SU-DHL-6 (cell line): ENCODE results near the gene PDE4B.

Experiments used
- H2AFZ ChIP-seq: fragments of 200-600 bp; sonication (generic); 2 replicates; pipeline ENCODE4 v1.6.1; 2014; ENCODE audit warnings: low read depth, mild to moderate bottlenecking, moderate library complexity, mixed read lengths, antibody characterized with exemption, low read length; ENCODE audit not compliant: severe bottlenecking
- H3F3A ChIP-seq: fragments of 200-600 bp; shearing (Covaris generic); 2 replicates; pipeline ENCODE4 v1.6.0; 2016; ENCODE audit warnings: antibody characterized with exemption, mild to moderate bottlenecking; ENCODE audit not compliant: insufficient read depth
- H3K27ac ChIP-seq: fragments of 200-600 bp; sonication (generic); 2 replicates; pipeline ENCODE4 v1.5.1; 2016; ENCODE audit warnings: low read depth, mild to moderate bottlenecking, low read length, moderate library complexity, mixed read lengths
- H3K27me3 ChIP-seq: fragments of 200-600 bp; sonication (generic), shearing (Covaris generic); 2 replicates; pipeline ENCODE4 v1.6.0; 2014; ENCODE audit warnings: mild to moderate bottlenecking, low read length
- H3K36me3 ChIP-seq: fragments of 200-600 bp; sonication (generic); 2 replicates; pipeline ENCODE4 v1.6.1; 2014; ENCODE audit warnings: mild to moderate bottlenecking, low read length, mixed read lengths
- H3K4me2 ChIP-seq: fragments of 300-600, 200-600 bp; shearing (Covaris generic), sonication (generic); 2 replicates; pipeline ENCODE4 v1.6.0; 2014; ENCODE audit warnings: low read length, low read depth, mild to moderate bottlenecking; ENCODE audit not compliant: poor library complexity, severe bottlenecking
- H3K4me3 ChIP-seq: fragments of 200-600 bp; sonication (generic); 2 replicates; pipeline ENCODE4 v1.5.1; 2014; ENCODE audit warnings: antibody characterized with exemption, low read length, mild to moderate bottlenecking, mixed read lengths; ENCODE audit not compliant: insufficient read depth, poor library complexity, severe bottlenecking
- H3K79me2 ChIP-seq: fragments of 200-600 bp; sonication (generic); 2 replicates; pipeline ENCODE4 v1.6.1; 2014; ENCODE audit warnings: mild to moderate bottlenecking, low read length, moderate library complexity; ENCODE audit not compliant: insufficient read depth
- H3K9ac ChIP-seq: fragments of 200-600 bp; sonication (generic); 2 replicates; pipeline ENCODE4 v1.7.0; 2014; ENCODE audit warnings: mild to moderate bottlenecking, low read length
- H3K9me2 ChIP-seq: fragments of 200-600 bp; sonication (generic); replicated peaks from 2 replicates; pipeline ENCODE4 v1.6.1; 2014; ENCODE audit warnings: low read length; ENCODE audit not compliant: insufficient read depth
- H3K9me3 ChIP-seq: fragments of 200-600 bp; sonication (generic); 2 replicates; pipeline ENCODE4 v1.6.1; 2014; ENCODE audit warnings: low read length, mixed read lengths; ENCODE audit not compliant: insufficient read depth
- H4K20me1 ChIP-seq: fragments of 200-600 bp; sonication (generic); 2 replicates; pipeline ENCODE4 v1.6.1; 2014; ENCODE audit warnings: low read depth, mild to moderate bottlenecking, antibody characterized with exemption, low read length, moderate library complexity, mixed read lengths
- EZH2phosphoT487 ChIP-seq: fragments of 200-600 bp; sonication (generic), shearing (Covaris generic); conservative IDR thresholded peaks from 2 replicates; pipeline ENCODE4 v1.6.1; 2018; ENCODE audit warnings: mild to moderate bottlenecking, antibody characterized with exemption, low read length, moderate library complexity, mixed read lengths
- TF ChIP-seq, protein P1 (sequence below): fragments of 200-600 bp; sonication (generic); IDR thresholded peaks from one replicate; pipeline ENCODE4 v1.5.1; 2017; ENCODE audit warnings: antibody characterized with exemption, mild to moderate bottlenecking, low read length, moderate library complexity; ENCODE audit not compliant: insufficient read depth, poor library complexity, severe bottlenecking

Gene PDE4B

DNA sequence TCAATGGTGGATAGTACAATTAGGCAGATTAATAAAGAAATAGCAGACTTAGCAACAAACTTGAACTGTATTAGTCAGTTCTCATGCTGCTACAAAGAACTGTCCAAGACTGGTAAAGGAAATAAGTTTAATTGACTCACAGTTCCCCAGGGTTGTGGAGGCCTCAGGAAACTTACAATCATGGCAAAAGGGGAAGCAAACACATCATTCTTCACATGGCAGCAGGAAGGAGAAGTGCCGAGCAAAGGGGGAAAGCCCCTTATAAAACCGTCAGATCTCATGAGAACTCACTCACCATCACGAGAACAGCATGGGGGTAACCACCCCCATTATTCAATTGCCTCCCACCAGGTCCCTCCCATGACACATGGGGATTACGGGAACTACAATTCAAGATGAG is 27.1 kb upstream of the PDE4B start:
- Histone ChIP-seq H3K79me2 (no peaks in the 10 kb centered on the region), H3K36me3 (no peaks in the 10 kb centered on the region), H4K20me1 (no peaks in the 10 kb centered on the region), H3K9me3 (no peaks in the 10 kb centered on the region), H3K4me2 (no peak overlapping the region), H3K4me3 (no peak overlapping the region), H3K27ac (no peak overlapping the region), H3K27me3 (no peaks in the 10 kb centered on the region), H3F3A (no peaks in the 10 kb centered on the region), H2AFZ (no peak overlapping the region), H3K9me2 (no peaks in the 10 kb centered on the region), H3K9ac (no peak overlapping the region)
- TF ChIP-seq EZH2phosphoT487, result no peak
- TF ChIP-seq, protein P1, sequence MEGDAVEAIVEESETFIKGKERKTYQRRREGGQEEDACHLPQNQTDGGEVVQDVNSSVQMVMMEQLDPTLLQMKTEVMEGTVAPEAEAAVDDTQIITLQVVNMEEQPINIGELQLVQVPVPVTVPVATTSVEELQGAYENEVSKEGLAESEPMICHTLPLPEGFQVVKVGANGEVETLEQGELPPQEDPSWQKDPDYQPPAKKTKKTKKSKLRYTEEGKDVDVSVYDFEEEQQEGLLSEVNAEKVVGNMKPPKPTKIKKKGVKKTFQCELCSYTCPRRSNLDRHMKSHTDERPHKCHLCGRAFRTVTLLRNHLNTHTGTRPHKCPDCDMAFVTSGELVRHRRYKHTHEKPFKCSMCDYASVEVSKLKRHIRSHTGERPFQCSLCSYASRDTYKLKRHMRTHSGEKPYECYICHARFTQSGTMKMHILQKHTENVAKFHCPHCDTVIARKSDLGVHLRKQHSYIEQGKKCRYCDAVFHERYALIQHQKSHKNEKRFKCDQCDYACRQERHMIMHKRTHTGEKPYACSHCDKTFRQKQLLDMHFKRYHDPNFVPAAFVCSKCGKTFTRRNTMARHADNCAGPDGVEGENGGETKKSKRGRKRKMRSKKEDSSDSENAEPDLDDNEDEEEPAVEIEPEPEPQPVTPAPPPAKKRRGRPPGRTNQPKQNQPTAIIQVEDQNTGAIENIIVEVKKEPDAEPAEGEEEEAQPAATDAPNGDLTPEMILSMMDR, result no peak

DNA sequence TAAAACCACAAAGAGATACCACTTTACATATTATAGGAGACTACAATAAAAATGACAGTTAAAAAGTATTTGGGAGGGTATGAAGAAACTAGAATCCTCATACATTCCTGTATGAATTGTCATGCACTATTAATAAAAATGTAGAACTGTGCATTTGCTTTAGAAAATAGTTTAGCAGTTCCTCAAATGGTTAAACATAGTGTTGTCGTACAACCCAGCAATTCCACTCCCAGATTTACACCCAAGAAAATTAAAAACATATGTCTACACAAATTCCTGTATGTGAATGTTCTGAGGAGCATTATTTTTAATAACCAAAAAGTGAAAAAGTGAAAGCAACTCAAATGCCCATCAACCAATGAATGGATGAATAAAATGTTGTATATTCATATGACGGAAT is 23.1 kb upstream of the PDE4B start:
- H3K9ac ChIP-seq, result no peak overlapping the region
- H3K4me2 ChIP-seq, result no peak overlapping the region
- no peaks in the 10 kb centered on the region for H3K79me2 ChIP-seq
- TF ChIP-seq, protein P1, result no peak
- TF ChIP-seq EZH2phosphoT487, result no peak
- H3K36me3 ChIP-seq, result no peaks in the 10 kb centered on the region
- no peaks in the 10 kb centered on the region for H4K20me1 ChIP-seq
- no peaks in the 10 kb centered on the region for H3K27me3 ChIP-seq
- H3K9me3 ChIP-seq, result no peaks in the 10 kb centered on the region
- H2AFZ ChIP-seq, result no peak overlapping the region
- H3K4me3 ChIP-seq, result no peak overlapping the region
- no peak overlapping the region for H3K27ac ChIP-seq
- H3F3A ChIP-seq, result no peaks in the 10 kb centered on the region
- no peaks in the 10 kb centered on the region for H3K9me2 ChIP-seq

DNA sequence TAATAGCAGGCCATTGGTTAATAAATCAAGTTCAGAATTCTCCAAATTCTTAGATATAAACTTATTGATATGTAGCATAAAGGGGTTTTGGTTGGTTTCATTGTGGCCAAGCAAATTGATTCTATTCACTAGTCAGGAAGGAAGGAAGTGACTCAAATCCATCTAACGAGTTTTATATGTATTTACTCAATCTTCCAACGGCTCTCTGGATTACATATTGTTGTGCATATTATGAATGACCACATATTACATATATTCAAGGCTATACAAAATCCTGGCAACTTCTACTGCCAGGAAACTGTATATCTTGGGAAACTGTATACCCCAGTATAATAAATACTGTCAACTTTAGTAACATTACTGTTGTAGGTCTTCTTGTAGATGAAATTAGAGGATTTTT is 20.1 kb upstream of the PDE4B start:
- no peak overlapping the region for H3K27ac ChIP-seq
- no peak for TF ChIP-seq EZH2phosphoT487
- TF ChIP-seq, protein P1, result no peak
- H3K79me2 ChIP-seq, result no peaks in the 10 kb centered on the region
- H3K27me3 ChIP-seq, result no peaks in the 10 kb centered on the region
- H3K36me3 ChIP-seq, result no peaks in the 10 kb centered on the region
- H4K20me1 ChIP-seq, result no peaks in the 10 kb centered on the region
- H3K9me3 ChIP-seq, result no peaks in the 10 kb centered on the region
- no peaks in the 10 kb centered on the region for H3K9me2 ChIP-seq
- H3K9ac ChIP-seq, result no peak overlapping the region
- no peak overlapping the region for H2AFZ ChIP-seq
- H3F3A ChIP-seq, result no peaks in the 10 kb centered on the region
- no peak overlapping the region for H3K4me3 ChIP-seq
- no peak overlapping the region for H3K4me2 ChIP-seq
